ENCODE results near the gene TM6SF1. TPM values are rescaled to one million over a fixed set of nuclear protein-coding genes. Genes with fewer than 3 reads are reported as not detected.
"Not testable (repeated sequence)": the region's sequence is repeated elsewhere in the genome, so short reads cannot be mapped to it uniquely, and the experiment has no call there.

The TM6SF1 gene
- polyA plus RNA-seq, 3 donors = 1.2 to 3.3 (median 1.9) TPM

- DNase-seq (ENCODE audit: extremely low read depth in 1 of 11, low read depth in 9 of 11, low spot score in 4 of 11) = no peak
Observed at GRCh38 chr15:83082730-83083386, 24.6 kb upstream of the TM6SF1 start.

GRCh38 chr15:83085461-83085860 lies 22.0 kb upstream of the TM6SF1 start:
- DNase-seq (ENCODE audit: extremely low read depth in 1 of 11, low read depth in 9 of 11, low spot score in 4 of 11) = not testable (repeated sequence)

- not testable (repeated sequence) for DNase-seq (ENCODE audit: extremely low read depth in 1 of 11, low read depth in 9 of 11, low spot score in 4 of 11)
Observed at GRCh38 chr15:83085864-83086552, 21.4 kb upstream of the TM6SF1 start.

- no peak for DNase-seq (ENCODE audit: extremely low read depth in 1 of 11, low read depth in 9 of 11, low spot score in 4 of 11)
Observed at GRCh38 chr15:83087576-83087975, 19.9 kb upstream of the TM6SF1 start.

GRCh38 chr15:83088876-83089275 lies 18.6 kb upstream of the TM6SF1 start:
- DNase-seq (ENCODE audit: extremely low read depth in 1 of 11, low read depth in 9 of 11, low spot score in 4 of 11) = no peak

- no peak for DNase-seq (ENCODE audit: extremely low read depth in 1 of 11, low read depth in 9 of 11, low spot score in 4 of 11)
Observed at GRCh38 chr15:83090465-83090864, 17.0 kb upstream of the TM6SF1 start.

- not testable (repeated sequence) for DNase-seq (ENCODE audit: extremely low read depth in 1 of 11, low read depth in 9 of 11, low spot score in 4 of 11)
Observed at GRCh38 chr15:83091965-83092308, 15.5 kb upstream of the TM6SF1 start.

- no peak for DNase-seq (ENCODE audit: extremely low read depth in 1 of 11, low read depth in 9 of 11, low spot score in 4 of 11)
Observed at GRCh38 chr15:83092309-83092976, 15.0 kb upstream of the TM6SF1 start.

GRCh38 chr15:83094583-83094982 lies 12.9 kb upstream of the TM6SF1 start:
- no peak for DNase-seq (ENCODE audit: extremely low read depth in 1 of 11, low read depth in 9 of 11, low spot score in 4 of 11)

GRCh38 chr15:83098079-83098478 lies 9.4 kb upstream of the TM6SF1 start:
- DNase-seq (ENCODE audit: extremely low read depth in 1 of 11, low read depth in 9 of 11, low spot score in 4 of 11) = no peak

GRCh38 chr15:83099290-83099689 lies 8.2 kb upstream of the TM6SF1 start:
- no peak for DNase-seq (ENCODE audit: extremely low read depth in 1 of 11, low read depth in 9 of 11, low spot score in 4 of 11)

- no peak for DNase-seq (ENCODE audit: extremely low read depth in 1 of 11, low read depth in 9 of 11, low spot score in 4 of 11)
Observed at GRCh38 chr15:83100097-83100646, 7.3 kb upstream of the TM6SF1 start.

GRCh38 chr15:83102346-83102745 lies 5.1 kb upstream of the TM6SF1 start:
- no peak for DNase-seq (ENCODE audit: extremely low read depth in 1 of 11, low read depth in 9 of 11, low spot score in 4 of 11)

GRCh38 chr15:83104141-83104540 lies 3.3 kb upstream of the TM6SF1 start:
- no peak for DNase-seq (ENCODE audit: extremely low read depth in 1 of 11, low read depth in 9 of 11, low spot score in 4 of 11)

- DNase-seq (ENCODE audit: extremely low read depth in 1 of 11, low read depth in 9 of 11, low spot score in 4 of 11) = no peak
Observed at GRCh38 chr15:83105440-83105839, 2.0 kb upstream of the TM6SF1 start.

- no peak for DNase-seq (ENCODE audit: extremely low read depth in 1 of 11, low read depth in 9 of 11, low spot score in 4 of 11)
Observed at GRCh38 chr15:83107841-83108181, 366 bp downstream of the TM6SF1 start.

- no peak for DNase-seq (ENCODE audit: extremely low read depth in 1 of 11, low read depth in 9 of 11, low spot score in 4 of 11)
Observed at GRCh38 chr15:83108266-83109219, 1.1 kb downstream of the TM6SF1 start.

GRCh38 chr15:83109532-83109931 lies 2.1 kb downstream of the TM6SF1 start:
- no peak for DNase-seq (ENCODE audit: extremely low read depth in 1 of 11, low read depth in 9 of 11, low spot score in 4 of 11)

GRCh38 chr15:83110381-83110780 lies 2.9 kb downstream of the TM6SF1 start:
- DNase-seq (ENCODE audit: extremely low read depth in 1 of 11, low read depth in 9 of 11, low spot score in 4 of 11) = no peak
